HEK293T (cell line): Measurements from ENCODE around the gene WDR93.
"Not testable (repeated sequence)": the region's sequence is repeated elsewhere in the genome, so short reads cannot be mapped to it uniquely, and the experiment has no call there.

Experiments
- ELF4 ChIP-seq: fragments of 450-650 bp; IDR thresholded peaks from 2 replicates; pipeline ENCODE4 v1.6.1; 2017; ENCODE audit warnings: antibody characterized with exemption
- PKNOX1 ChIP-seq: fragments of 450-650 bp; IDR thresholded peaks from 2 replicates; pipeline ENCODE4 v1.6.1; 2016
- SP1 ChIP-seq: fragments of 450-650 bp; IDR thresholded peaks from 2 replicates; pipeline ENCODE4 v1.6.1; 2017

- TF ChIP-seq ELF4, PKNOX1, SP1: not testable (repeated sequence)
These were observed 92.0 kb downstream of the WDR93 start for GRCh38 chr15:89782619-89782950.
